GM12873 (cell line): ENCODE data around the gene TRMT1.

Experiments
- CTCF ChIP-seq: IDR thresholded peaks from 2 replicates; pipeline ENCODE4 v1.5.1; 2012; ENCODE audit warnings: low read depth, mild to moderate bottlenecking, moderate library complexity, low read length, control low read depth; ENCODE audit not compliant: insufficient read depth; ENCODE audit errors: missing control alignments

Gene TRMT1

DNA sequence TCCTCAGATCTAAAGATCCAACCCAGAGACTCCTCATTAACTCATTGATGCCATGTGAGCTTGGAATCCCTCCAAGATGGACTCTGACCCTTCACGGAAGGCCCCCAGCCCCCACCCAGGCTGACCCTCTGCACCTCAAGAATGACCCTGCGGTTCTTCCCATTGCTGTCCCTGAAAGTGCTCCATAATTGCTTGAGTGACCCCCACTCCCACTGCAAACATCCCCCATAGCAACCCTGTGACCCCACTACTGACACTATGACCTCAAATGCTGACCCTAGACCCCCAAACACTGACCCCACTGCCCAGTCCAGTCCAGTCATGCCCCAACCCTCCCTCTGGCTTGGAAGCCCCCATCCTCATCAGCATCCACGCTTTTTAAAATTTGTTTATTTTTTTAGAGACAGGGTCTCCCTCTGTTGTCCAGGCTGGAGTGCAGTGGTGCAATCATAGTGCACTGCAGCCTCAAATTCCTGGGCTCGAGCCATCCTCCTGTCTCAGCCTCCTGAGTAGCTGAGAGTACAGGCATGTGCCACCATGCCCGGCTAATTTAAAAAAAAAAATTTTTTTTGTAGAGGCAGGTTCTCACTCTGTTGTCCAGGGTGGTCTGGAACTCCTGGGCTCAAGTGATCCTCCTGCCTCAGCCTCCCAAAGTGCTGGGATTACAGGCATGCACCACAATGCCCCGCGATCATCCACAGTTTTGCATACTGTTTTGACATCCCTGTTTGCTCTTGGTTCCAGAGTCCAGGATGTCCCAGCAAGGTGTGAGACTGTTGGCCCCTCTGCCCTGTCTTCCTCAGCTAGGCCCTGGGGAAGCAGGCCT is 14.7 kb downstream of the TRMT1 start:
- TF ChIP-seq CTCF: no peak

DNA sequence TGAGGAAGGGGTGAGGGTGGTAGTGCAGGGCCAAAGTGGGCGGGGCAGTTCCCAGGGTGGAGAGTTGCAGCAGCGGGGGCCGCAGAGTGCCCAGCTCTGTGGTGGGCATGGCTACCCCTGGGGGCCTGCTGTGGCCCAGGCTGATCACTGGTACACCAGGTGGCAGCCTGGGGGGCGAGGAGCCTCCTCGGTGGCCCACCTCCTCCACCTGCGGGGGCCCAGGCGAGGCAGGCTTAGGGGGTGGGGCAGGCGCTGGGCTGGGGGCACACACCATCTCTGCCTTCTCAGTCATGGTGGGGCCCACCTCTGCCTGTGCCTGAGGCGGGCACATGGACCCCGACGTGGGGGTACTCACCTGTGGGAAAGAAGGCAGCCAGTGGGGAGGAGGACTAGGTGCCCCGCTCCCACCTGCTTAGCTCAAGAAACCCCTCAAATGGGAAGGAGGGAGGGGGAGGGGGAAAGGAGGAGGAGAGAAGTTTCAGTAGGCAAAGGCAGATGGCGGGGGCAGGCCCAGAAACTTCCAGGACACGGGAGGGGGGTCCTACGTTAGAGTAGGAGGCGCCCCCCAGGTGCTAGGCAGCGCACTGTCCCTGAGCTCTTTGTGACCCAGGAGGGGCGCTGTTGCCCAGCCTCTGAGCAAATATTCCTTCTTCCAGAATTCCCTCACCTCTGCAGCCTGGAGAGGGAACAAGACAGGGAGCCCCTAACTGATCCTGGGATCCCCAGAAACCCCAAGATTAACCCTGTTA is 15.5 kb downstream of the TRMT1 start:
- TF ChIP-seq CTCF: peak; percentile 50

GRCh38 chr19:13100031-13100588 is 16.4 kb downstream of the TRMT1 start:
- TF ChIP-seq CTCF: no peak

DNA sequence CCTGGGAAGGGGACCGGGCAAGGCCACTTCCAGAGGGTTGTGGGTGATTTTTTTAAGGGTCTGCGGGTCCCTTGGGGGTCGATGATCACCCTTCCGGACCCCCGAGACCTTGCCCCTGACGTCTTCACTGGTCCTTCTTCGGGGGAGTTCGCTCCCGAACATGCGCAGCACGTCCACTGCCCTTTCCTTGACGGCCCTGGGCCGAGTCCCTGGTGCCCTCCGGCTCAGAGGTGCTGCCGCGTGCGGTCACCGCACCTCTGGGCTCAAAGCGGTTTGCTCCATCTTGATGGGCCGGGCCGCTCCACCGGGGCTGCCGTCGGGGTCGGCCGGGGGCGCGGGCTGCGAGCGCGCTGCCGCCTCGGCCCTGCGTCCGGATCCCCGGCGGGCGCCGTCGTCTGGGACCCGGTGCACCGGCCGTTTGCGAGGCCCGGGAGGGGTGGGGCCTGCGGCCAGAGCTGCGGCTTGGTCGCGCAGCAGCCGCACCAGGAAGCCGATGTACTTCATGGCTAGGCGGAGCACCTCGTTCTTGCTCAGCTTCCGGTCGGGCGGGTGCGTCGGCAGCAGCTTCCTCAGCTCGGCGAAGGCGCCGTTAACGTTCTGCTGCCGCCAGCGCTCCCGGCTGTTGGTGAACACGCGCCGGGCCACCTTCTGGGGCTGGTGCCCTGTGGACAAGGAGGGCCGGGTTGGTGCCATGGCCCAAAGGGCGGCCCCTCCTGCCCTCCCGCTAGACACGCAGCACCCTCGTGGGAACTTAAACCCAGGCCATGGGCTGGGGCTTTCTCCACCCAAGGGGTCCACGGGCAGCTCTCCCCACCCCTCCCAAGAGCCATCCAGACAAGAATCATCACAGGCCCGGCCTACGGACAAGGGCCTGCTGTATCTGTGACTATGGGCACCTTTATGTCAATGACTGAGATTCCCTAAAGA is 17.2 kb downstream of the TRMT1 start:
- no peak for TF ChIP-seq CTCF

GRCh38 chr19:13098277-13099072 is 18.1 kb downstream of the TRMT1 start:
- no peak for TF ChIP-seq CTCF

- no peak for TF ChIP-seq CTCF
Measured at GRCh38 chr19:13097463-13098258, 18.9 kb downstream of the TRMT1 start.
